ENCODE data around the gene GABRB2.

The GABRB2 gene

GRCh38 chr5:161295721-161296250, 250.7 kb downstream of the GABRB2 start:
- no peak overlapping the region for H3K27ac ChIP-seq
- no peaks in the 10 kb centered on the region for H3K4me1 ChIP-seq (ENCODE audit: low read depth, poor library complexity, severe bottlenecking)

GRCh38 chr5:161288071-161288470, 258.5 kb downstream of the GABRB2 start:
- Histone ChIP-seq H4K20me1 (ENCODE audit: insufficient read depth) (no peaks in the 10 kb centered on the region), H3K36me3 (ENCODE audit: insufficient read depth) (no peaks in the 10 kb centered on the region), H3K4me2 (no peak overlapping the region), H3K4me3 (IDR thresholded peaks at IDR 0.05; ENCODE audit: insufficient read depth, low read depth, low read length) (no peak overlapping the region), H2AFZ (ENCODE audit: low read depth) (no peak overlapping the region), H3K9ac (no peak overlapping the region), H3K4me1 (ENCODE audit: low read depth, poor library complexity, severe bottlenecking) (peaks cover 4% of the 10 kb centered on the region), H3K27me3 (ENCODE audit: insufficient read depth, low read depth) (no peaks in the 10 kb centered on the region), H3K27ac (no peak overlapping the region), H3K79me2 (ENCODE audit: insufficient read depth, low read depth) (no peaks in the 10 kb centered on the region)
- no peak for TF ChIP-seq CTCF (conservative IDR thresholded peaks at IDR 0.05; ENCODE audit: low read depth, low read length)

More at GRCh38 chr5:161295721-161296250, 250.7 kb downstream of the GABRB2 start:
- no peak overlapping the region for H3K4me2 ChIP-seq
- H3K36me3 ChIP-seq (ENCODE audit: insufficient read depth) = no peaks in the 10 kb centered on the region
- H3K4me3 ChIP-seq (IDR thresholded peaks at IDR 0.05; ENCODE audit: insufficient read depth, low read depth, low read length) = no peak overlapping the region
- H4K20me1 ChIP-seq (ENCODE audit: insufficient read depth) = no peaks in the 10 kb centered on the region
- H3K27me3 ChIP-seq (ENCODE audit: insufficient read depth, low read depth) = no peaks in the 10 kb centered on the region
- no peaks in the 10 kb centered on the region for H3K79me2 ChIP-seq (ENCODE audit: insufficient read depth, low read depth)
- TF ChIP-seq CTCF (conservative IDR thresholded peaks at IDR 0.05; ENCODE audit: low read depth, low read length) = no peak
- no peak overlapping the region for H3K9ac ChIP-seq
- no peak overlapping the region for H2AFZ ChIP-seq (ENCODE audit: low read depth)

GRCh38 chr5:161287436-161287835, 259.1 kb downstream of the GABRB2 start:
- Histone ChIP-seq H3K4me2 (no peak overlapping the region), H3K4me3 (IDR thresholded peaks at IDR 0.05; ENCODE audit: insufficient read depth, low read depth, low read length) (no peak overlapping the region), H3K4me1 (ENCODE audit: low read depth, poor library complexity, severe bottlenecking) (peaks cover 4% of the 10 kb centered on the region), H3K27me3 (ENCODE audit: insufficient read depth, low read depth) (no peaks in the 10 kb centered on the region), H3K27ac (no peak overlapping the region), H3K9ac (no peak overlapping the region), H2AFZ (ENCODE audit: low read depth) (no peak overlapping the region), H3K36me3 (ENCODE audit: insufficient read depth) (no peaks in the 10 kb centered on the region), H3K79me2 (ENCODE audit: insufficient read depth, low read depth) (no peaks in the 10 kb centered on the region), H4K20me1 (ENCODE audit: insufficient read depth) (no peaks in the 10 kb centered on the region)
- no peak for TF ChIP-seq CTCF (conservative IDR thresholded peaks at IDR 0.05; ENCODE audit: low read depth, low read length)

GRCh38 chr5:161286066-161286655, 260.4 kb downstream of the GABRB2 start:
- no peak overlapping the region for H2AFZ ChIP-seq (ENCODE audit: low read depth)

More at GRCh38 chr5:161286066-161286655, 260.4 kb downstream of the GABRB2 start:
- Histone ChIP-seq H3K4me1 (ENCODE audit: low read depth, poor library complexity, severe bottlenecking) (peaks cover 4% of the 10 kb centered on the region), H3K36me3 (ENCODE audit: insufficient read depth) (no peaks in the 10 kb centered on the region), H4K20me1 (ENCODE audit: insufficient read depth) (no peaks in the 10 kb centered on the region), H3K27me3 (ENCODE audit: insufficient read depth, low read depth) (no peaks in the 10 kb centered on the region), H3K79me2 (ENCODE audit: insufficient read depth, low read depth) (no peaks in the 10 kb centered on the region), H3K4me3 (IDR thresholded peaks at IDR 0.05; ENCODE audit: insufficient read depth, low read depth, low read length) (no peak overlapping the region), H3K27ac (no peak overlapping the region), H3K9ac (no peak overlapping the region), H3K4me2 (no peak overlapping the region)
- TF ChIP-seq CTCF (conservative IDR thresholded peaks at IDR 0.05; ENCODE audit: low read depth, low read length) = no peak
